HCT116 (cell line): ENCODE results near the gene MAN2C1. TPM values are rescaled to one million over a fixed set of nuclear protein-coding genes. Genes with fewer than 3 reads are reported as not detected.
A peak's percentile ranks its signal among the peaks of the same experiment; 100 is the strongest.

Experiments used
- ATAC-seq: fragments of 200-7000 bp; cut with Tn5 transposase; 2 replicates; pipeline ENCODE4 v1.9.1; 2020; ENCODE audit warnings: mild to moderate bottlenecking, moderate library complexity
- BruUV-seq: library from RNA; stranded (reverse); fragments of 400-500 nt; replicated peaks from 2 replicates; lab custom pipeline; 2021; lab: Mats Ljungman, UMichigan
- CTCF ChIA-PET: fragments of 300-600 bp; sonication (Branson Sonifier 250); formaldehyde crosslinking; loops from one replicate; lab custom pipeline; 2021; ENCODE audit warnings: antibody characterized with exemption; lab: Charles Lee
- POLR2A ChIA-PET: fragments of 300-600, 350-600 bp; sonication (Branson Sonifier 250); formaldehyde crosslinking; loops from one replicate; lab custom pipeline; 2021; ENCODE audit warnings: antibody characterized with exemption; lab: Charles Lee
- RAD21 ChIA-PET, 2 experiments: fragments of 300-600 bp; sonication (Branson Sonifier 250); formaldehyde crosslinking; loops; one replicate each; lab custom pipeline; 2023; ENCODE audit warnings: low total read pairs in 2 of 2; ENCODE audit not compliant: uncharacterized antibody in 2 of 2, unreplicated experiment in 2 of 2, low non-redundant PET in 1 of 2; lab: Charles Lee
- DNase-seq: peaks from one replicate; pipeline ENCODE4 v3.0.0-alpha.2; 2010; ENCODE audit warnings: low read depth, low spot score
- H2AFZ ChIP-seq: fragments of 200-600 bp; shearing (Covaris generic), sonication (generic); 2 replicates; pipeline ENCODE4 v1.6.1; 2017; ENCODE audit warnings: low read depth, mixed run types, mixed read lengths, antibody characterized with exemption, low read length; ENCODE audit not compliant: poor library complexity, severe bottlenecking
- H3K27ac ChIP-seq: 2 replicates; pipeline ENCODE4 v1.5.1; 2012; ENCODE audit warnings: low read depth, low read length
- H3K27me3 ChIP-seq: fragments of 200-600 bp; sonication (generic); 2 replicates; pipeline ENCODE4 v1.6.1; 2016; ENCODE audit warnings: mixed run types, low read length, mixed read lengths; ENCODE audit not compliant: insufficient read depth
- H3K36me3 ChIP-seq, 2 experiments: fragments of 200-500 bp in 1 of 2; fragments of 200-600 bp in 1 of 2; sonication (Bioruptor generic) in 1 of 2; sonication (generic) in 1 of 2; 2 replicates each; pipeline versions ENCODE4 v1.5.1 to v1.6.1; 2014 to 2016; ENCODE audit warnings: low read length in 2 of 2, inconsistent platforms in 1 of 2, mixed read lengths in 1 of 2, mixed run types in 1 of 2; ENCODE audit not compliant: insufficient read depth in 2 of 2, control insufficient read depth in 1 of 2
- H3K4me1 ChIP-seq, 2 experiments: fragments of 200-600 bp in 1 of 2; sonication (generic) in 1 of 2; 2 replicates each; pipeline versions ENCODE4 v1.5.1 to v1.6.1; 2012 to 2017; ENCODE audit warnings: low read length in 2 of 2, inconsistent platforms in 1 of 2, mild to moderate bottlenecking in 1 of 2, mixed read lengths in 1 of 2, mixed run types in 1 of 2, moderate library complexity in 1 of 2; ENCODE audit not compliant: insufficient read depth in 2 of 2, control insufficient read depth in 1 of 2
- H3K4me2 ChIP-seq: fragments of 200-600 bp; sonication (generic); 2 replicates; pipeline ENCODE4 v1.6.1; 2017; ENCODE audit warnings: mixed run types, low read length, mixed read lengths
- H3K4me3 ChIP-seq, 2 experiments: fragments of 200-600 bp in 1 of 2; sonication (generic) in 1 of 2; replicated peaks in 1 of 2; 2 replicates each; pipeline ENCODE4 v1.5.1; 2011 to 2016; ENCODE audit warnings: low read length in 2 of 2, control low read depth in 1 of 2, low read depth in 1 of 2, mild to moderate bottlenecking in 1 of 2, mixed read lengths in 1 of 2, mixed run types in 1 of 2
- H3K79me2 ChIP-seq: fragments of 200-600 bp; sonication (generic); 2 replicates; pipeline ENCODE4 v1.6.1; 2017; ENCODE audit warnings: mild to moderate bottlenecking, mixed run types, low read length, moderate library complexity, mixed read lengths; ENCODE audit not compliant: insufficient read depth
- H3K9ac ChIP-seq: fragments of 200-600 bp; sonication (generic); 2 replicates; pipeline ENCODE4 v1.6.1; 2016; ENCODE audit warnings: low read length, mixed read lengths
- H3K9me2 ChIP-seq: fragments of 200-600 bp; sonication (generic), shearing (Covaris generic); 2 replicates; pipeline ENCODE4 v1.6.1; 2017; ENCODE audit warnings: mixed run types, mild to moderate bottlenecking, moderate library complexity; ENCODE audit not compliant: insufficient read depth
- H3K9me3 ChIP-seq, 2 experiments: fragments of 200-500 bp in 1 of 2; fragments of 200-600 bp in 1 of 2; sonication (Bioruptor generic) in 1 of 2; sonication (generic) in 1 of 2; 2 replicates each; pipeline ENCODE4 v1.6.1; 2014 to 2017; ENCODE audit warnings: low read length in 2 of 2, mixed read lengths in 2 of 2, inconsistent platforms in 1 of 2, low read depth in 1 of 2, mild to moderate bottlenecking in 1 of 2, mixed run types in 1 of 2, moderate library complexity in 1 of 2; ENCODE audit not compliant: control insufficient read depth in 1 of 2, insufficient read depth in 1 of 2
- H4K20me1 ChIP-seq: fragments of 200-600 bp; sonication (generic), shearing (Covaris generic); 2 replicates; pipeline ENCODE4 v1.6.1; 2017; ENCODE audit warnings: mixed run types, mild to moderate bottlenecking, moderate library complexity; ENCODE audit not compliant: insufficient read depth
- ATF3 ChIP-seq: IDR thresholded peaks from 2 replicates; pipeline ENCODE4 v1.6.1; 2012
- CBX3 ChIP-seq: IDR thresholded peaks from 2 replicates; pipeline ENCODE4 v1.6.1; 2012; ENCODE audit warnings: low read depth
- CTCF ChIP-seq, 3 experiments: fragments of 200-600 bp in 1 of 3; sonication (generic) in 1 of 3; IDR thresholded peaks in 2 of 3; conservative IDR thresholded peaks in 1 of 3; 2 replicates each; pipeline ENCODE4 v1.5.1; 2012 to 2017; ENCODE audit warnings: low read depth in 2 of 3, low read length in 2 of 3, antibody characterized with exemption in 1 of 3, borderline replicate concordance in 1 of 3, control low read depth in 1 of 3, mild to moderate bottlenecking in 1 of 3, mixed read lengths in 1 of 3, mixed run types in 1 of 3, moderate library complexity in 1 of 3; ENCODE audit not compliant: insufficient read depth in 1 of 3
- EGR1 ChIP-seq: IDR thresholded peaks from 2 replicates; pipeline ENCODE4 v1.6.1; 2012; ENCODE audit warnings: low read depth
- ELF1 ChIP-seq: IDR thresholded peaks from 2 replicates; pipeline ENCODE4 v1.6.1; 2012; ENCODE audit warnings: low read depth, borderline replicate concordance
- EZH2 ChIP-seq: fragments of 200-600 bp; sonication (generic); IDR thresholded peaks from 2 replicates; pipeline ENCODE4 v1.6.1; 2017; ENCODE audit warnings: antibody characterized with exemption, mixed run types
- EZH2phosphoT487 ChIP-seq: fragments of 200-600 bp; IDR thresholded peaks from 2 replicates; pipeline ENCODE4 v1.6.1; 2018; ENCODE audit warnings: antibody characterized with exemption, borderline replicate concordance
- FOSL1 ChIP-seq: IDR thresholded peaks from 2 replicates; pipeline ENCODE4 v1.6.1; 2012; ENCODE audit warnings: low read depth
- MAX ChIP-seq: IDR thresholded peaks from 2 replicates; pipeline ENCODE4 v1.6.1; 2012
- POLR2A ChIP-seq: IDR thresholded peaks from 2 replicates; pipeline ENCODE4 v1.7.0; 2011; ENCODE audit warnings: borderline replicate concordance; ENCODE audit not compliant: insufficient read depth, insufficient read length; ENCODE audit errors: extremely low read depth
- POLR2AphosphoS5 ChIP-seq: IDR thresholded peaks from 2 replicates; pipeline ENCODE4 v1.6.1; 2011; ENCODE audit warnings: mild to moderate bottlenecking, low read depth, low read length, moderate library complexity
- RAD21 ChIP-seq: IDR thresholded peaks from 2 replicates; pipeline ENCODE4 v1.6.1; 2012; ENCODE audit warnings: low read depth, mild to moderate bottlenecking
- REST ChIP-seq: IDR thresholded peaks from 2 replicates; pipeline ENCODE4 v1.6.1; 2012; ENCODE audit warnings: low read depth
- SIN3A ChIP-seq: IDR thresholded peaks from 2 replicates; pipeline ENCODE4 v1.6.1; 2012; ENCODE audit warnings: low read depth
- SP1 ChIP-seq: IDR thresholded peaks from 2 replicates; pipeline ENCODE4 v1.6.1; 2012; ENCODE audit warnings: low read depth
- SRF ChIP-seq: IDR thresholded peaks from 2 replicates; pipeline ENCODE4 v1.6.1; 2012; ENCODE audit warnings: low read depth
- TCF7L2 ChIP-seq: IDR thresholded peaks from 2 replicates; pipeline ENCODE4 v1.7.0; 2011; ENCODE audit warnings: borderline replicate concordance, inconsistent platforms; ENCODE audit not compliant: insufficient read depth, insufficient read length; ENCODE audit errors: extremely low read depth
- ZBTB33 ChIP-seq: IDR thresholded peaks from 2 replicates; pipeline ENCODE4 v1.6.1; 2011; ENCODE audit warnings: mild to moderate bottlenecking, low read length, moderate library complexity; ENCODE audit not compliant: insufficient replicate concordance; ENCODE audit errors: extremely low read depth
- ZFX ChIP-seq: fragments of 450-650 bp; IDR thresholded peaks from 2 replicates; pipeline ENCODE4 v1.6.1; 2017
- ZNF274 ChIP-seq: fragments of 200-500 bp; sonication (Bioruptor generic); IDR thresholded peaks from 2 replicates; pipeline ENCODE4 v1.6.1; 2014; ENCODE audit warnings: mild to moderate bottlenecking, low read depth, low read length, inconsistent platforms
- intact Hi-C: fragments of 100-400 bp; cut with micrococcal nuclease; formaldehyde crosslinking; loops from 2 replicates; pipeline ENCODE4 v1.10.0; 2022
- total RNA-seq: library from RNA; stranded (reverse); gene quantifications from one replicate; pipeline ENCODE4 v1.2.1, GENCODE V29; 2021; ENCODE audit not compliant: unreplicated experiment

Gene MAN2C1
- total RNA-seq, 1 experiment from 2014 or later, result 118 TPM

- ChIA-PET RAD21 (no interaction called here), CTCF (no interaction called here), POLR2A (no interaction called here)
- H3K36me3 ChIP-seq, result peaks cover 4 to 19% of the 10 kb centered on the region in 2 experiments; a peak in 2 of 4 replicates
- H4K20me1 ChIP-seq, result no peaks in the 10 kb centered on the region
- DNase-seq (no peak), ATAC-seq (0 out of 2 replicates have a peak, but pooled peaks have one; percentile 9)
- no peaks in the 10 kb centered on the region; the same call in 1 of the 2 replicates for H3K79me2 ChIP-seq
- intact Hi-C loops, result no loop called here
- TF ChIP-seq POLR2A (no peak), EGR1 (no peak), CTCF (IDR thresholded peaks at IDR 0.05 in 2 of 3, conservative IDR thresholded peaks at IDR 0.05 in 1 of 3; ENCODE audit: borderline replicate concordance in 1 of 3, insufficient read depth in 1 of 3, low read depth in 2 of 3, low read length in 2 of 3) (no peak), ZFX (no peak), REST (no peak), FOSL1 (no peak), ZBTB33 (no peak), POLR2AphosphoS5 (no peak), SP1 (no peak), SRF (no peak), EZH2phosphoT487 (no peak), CBX3 (no peak), ZNF274 (no peak), EZH2 (no peak), ATF3 (no peak), SIN3A (no peak), ELF1 (no peak), MAX (no peak), RAD21 (no peak), TCF7L2 (no peak)
- no peaks in the 10 kb centered on the region for H3K9me3 ChIP-seq
- no peak overlapping the region for H2AFZ ChIP-seq
- peaks cover under 1 to 3% of the 10 kb centered on the region in 2 experiments; a peak in 3 of 4 replicates for H3K4me1 ChIP-seq
- BruUV-seq, result no TSS peak
- H3K27ac ChIP-seq, result no peak overlapping the region
- H3K4me3 ChIP-seq, result no peak overlapping the region
- no peak overlapping the region for H3K9ac ChIP-seq
- no peaks in the 10 kb centered on the region for H3K9me2 ChIP-seq
- H3K4me2 ChIP-seq, result no peak overlapping the region
- H3K27me3 ChIP-seq, result no peaks in the 10 kb centered on the region
Observed at GRCh38 chr15:75361989-75362641, 6.3 kb downstream of the MAN2C1 start.
